Neural cell (in vitro differentiated cells): ENCODE measurements around the gene AGRP. TPM values are rescaled to one million over a fixed set of nuclear protein-coding genes. Genes with fewer than 3 reads are reported as not detected.

ENCODE experiments used
- H2AFZ ChIP-seq: fragments of 200-600, 300-800 bp; sonication (generic), shearing (Covaris generic); 2 replicates; pipeline ENCODE4 v1.6.0; 2014; ENCODE audit warnings: low read depth, mild to moderate bottlenecking, antibody characterized with exemption, low read length, moderate library complexity
- H3F3A ChIP-seq: fragments of 200-600 bp; shearing (Covaris generic); 2 replicates; pipeline ENCODE4 v1.6.1; 2016; ENCODE audit warnings: mild to moderate bottlenecking, moderate library complexity, mixed read lengths, antibody characterized with exemption, low read length; ENCODE audit not compliant: insufficient read depth, poor library complexity, severe bottlenecking
- H3K27ac ChIP-seq: fragments of 200-600, 300-800 bp; sonication (generic), shearing (Covaris generic); 2 replicates; pipeline ENCODE4 v1.5.1; 2014; ENCODE audit warnings: mild to moderate bottlenecking, low read length, moderate library complexity
- H3K27me3 ChIP-seq: fragments of 300-800, 200-600 bp; sonication (generic), shearing (Covaris generic); 2 replicates; pipeline ENCODE4 v1.6.0; 2014; ENCODE audit warnings: mild to moderate bottlenecking, low read depth, low read length, moderate library complexity; ENCODE audit not compliant: insufficient read depth
- H3K36me3 ChIP-seq: fragments of 300-800, 200-600 bp; sonication (generic), shearing (Covaris generic); 2 replicates; pipeline ENCODE4 v1.5.1; 2014; ENCODE audit warnings: mild to moderate bottlenecking, antibody characterized with exemption, low read length, moderate library complexity; ENCODE audit not compliant: insufficient read depth
- H3K4me2 ChIP-seq: fragments of 300-800, 200-600 bp; sonication (generic), shearing (Covaris generic); 2 replicates; pipeline ENCODE4 v1.6.0; 2014; ENCODE audit warnings: mild to moderate bottlenecking, low read length
- H3K4me3 ChIP-seq: fragments of 300-800, 200-600 bp; sonication (generic), shearing (Covaris generic); 2 replicates; pipeline ENCODE4 v1.5.1; 2014; ENCODE audit warnings: mild to moderate bottlenecking, low read length, moderate library complexity
- H3K79me2 ChIP-seq: fragments of 200-600 bp; shearing (Covaris generic); replicated peaks from 2 replicates; pipeline ENCODE4 v1.6.0; 2014; ENCODE audit warnings: mild to moderate bottlenecking, low read length, moderate library complexity; ENCODE audit not compliant: insufficient read depth
- H3K9ac ChIP-seq: fragments of 300-800, 200-600 bp; sonication (generic), shearing (Covaris generic); 2 replicates; pipeline ENCODE4 v1.6.1; 2016; ENCODE audit warnings: mild to moderate bottlenecking, low read length, mixed read lengths
- H3K9me2 ChIP-seq: fragments of 200-600 bp; shearing (Covaris generic); 2 replicates; pipeline ENCODE4 v1.6.1; 2016; ENCODE audit warnings: mild to moderate bottlenecking, low read length, mixed read lengths; ENCODE audit not compliant: insufficient read depth
- H3K9me3 ChIP-seq: fragments of 200-600, 300-800 bp; sonication (generic), shearing (Covaris generic); 2 replicates; pipeline ENCODE4 v1.6.1; 2016; ENCODE audit warnings: mild to moderate bottlenecking, mixed run types, low read length, moderate library complexity, mixed read lengths
- H4K20me1 ChIP-seq: fragments of 200-600 bp; shearing (Covaris generic); 2 replicates; pipeline ENCODE4 v1.6.1; 2016; ENCODE audit warnings: mild to moderate bottlenecking, mixed run types; ENCODE audit not compliant: insufficient read depth
- EP300 ChIP-seq: fragments of 450-650 bp; conservative IDR thresholded peaks from 2 replicates; pipeline ENCODE4 v1.6.1; 2014; ENCODE audit warnings: antibody characterized with exemption, mild to moderate bottlenecking, moderate library complexity; ENCODE audit not compliant: poor library complexity, severe bottlenecking
- EZH2 ChIP-seq: fragments of 200-600, 300-800 bp; shearing (Covaris generic), sonication (generic); IDR thresholded peaks from 2 replicates; pipeline ENCODE4 v1.6.1; 2014; ENCODE audit warnings: antibody characterized with exemption, low read length, borderline replicate concordance, mild to moderate bottlenecking; ENCODE audit not compliant: insufficient read depth, poor library complexity, severe bottlenecking
- MXI1 ChIP-seq: fragments of 450-650 bp; conservative IDR thresholded peaks from 2 replicates; pipeline ENCODE4 v1.6.1; 2014; ENCODE audit warnings: antibody characterized with exemption, mild to moderate bottlenecking; ENCODE audit not compliant: poor library complexity, severe bottlenecking
- POLR2AphosphoS5 ChIP-seq: IDR thresholded peaks from 2 replicates; pipeline ENCODE4 v1.6.1; 2012
- RAD21 ChIP-seq: fragments of 450-650 bp; conservative IDR thresholded peaks from 2 replicates; pipeline ENCODE4 v1.6.1; 2014; ENCODE audit warnings: antibody characterized with exemption, mild to moderate bottlenecking, moderate library complexity
- SMC3 ChIP-seq: fragments of 450-650 bp; conservative IDR thresholded peaks from 2 replicates; pipeline ENCODE4 v1.6.1; 2014; ENCODE audit warnings: antibody characterized with exemption, mild to moderate bottlenecking, moderate library complexity; ENCODE audit not compliant: poor library complexity
- TAF1 ChIP-seq: IDR thresholded peaks from 2 replicates; pipeline ENCODE4 v1.6.1; 2012; ENCODE audit warnings: low read depth
- polyA plus RNA-seq: library from polyadenylated mRNA; depleted of rRNA; stranded (reverse); fragments of >200 nt; gene quantifications from 2 replicates; pipeline ENCODE4 v1.2.3, GENCODE V29; 2014
- TF ChIP-seq, protein P1 (sequence below): IDR thresholded peaks from 2 replicates; pipeline ENCODE4 v1.6.1; 2012; ENCODE audit warnings: borderline replicate concordance
- TF ChIP-seq, protein P2 (sequence below): fragments of 450-650 bp; IDR thresholded peaks from 2 replicates; pipeline ENCODE4 v1.5.1; 2014; ENCODE audit warnings: antibody characterized with exemption, mild to moderate bottlenecking, moderate library complexity; ENCODE audit not compliant: poor library complexity, severe bottlenecking

Gene AGRP
- polyA plus RNA-seq, 1 donor from 2014 or later: not detected

DNA sequence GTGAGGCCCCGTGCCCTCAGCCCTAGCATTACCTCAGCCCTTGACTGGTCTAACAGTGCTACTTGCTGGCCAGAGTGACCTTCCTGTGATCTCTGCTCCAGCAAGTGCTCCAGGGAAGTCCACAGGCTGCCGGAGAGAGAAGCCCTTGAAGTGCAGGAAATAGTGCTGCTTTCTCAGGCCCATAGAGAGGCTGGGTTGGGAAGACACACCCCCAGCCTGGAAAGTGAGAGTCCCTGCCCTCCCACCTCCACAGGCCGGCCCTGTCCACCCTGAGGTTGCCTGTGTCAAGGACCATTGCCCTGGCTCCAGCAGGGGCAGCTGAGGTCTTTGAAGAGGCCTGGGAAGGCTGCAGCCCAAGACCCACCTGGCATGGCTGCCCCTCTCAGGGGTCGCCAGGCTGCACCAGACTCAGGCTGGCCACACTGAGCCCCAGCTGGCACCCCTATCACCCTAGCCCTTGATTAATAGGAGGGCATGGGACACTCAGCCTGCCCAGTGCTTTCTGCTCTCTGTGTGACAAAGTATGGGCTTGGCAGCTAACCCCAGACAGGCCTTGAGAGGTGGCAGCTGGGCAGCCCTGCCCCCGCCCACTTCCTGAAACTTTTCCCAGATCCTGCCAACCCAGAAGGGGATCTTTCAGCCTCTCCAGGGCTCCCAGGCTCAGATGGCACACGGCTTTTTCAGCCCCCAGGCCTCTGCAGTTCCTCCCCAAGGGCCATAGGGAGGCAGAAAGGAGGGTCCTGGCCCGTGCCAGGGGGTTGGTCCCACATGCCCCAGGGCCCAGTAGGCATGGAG lies 24.1 kb downstream of the AGRP start:
- TF ChIP-seq EP300 (no peak), SMC3 (no peak), POLR2AphosphoS5 (no peak), EZH2 (no peak), RAD21 (no peak), TAF1 (no peak)
- TF ChIP-seq, protein P1, sequence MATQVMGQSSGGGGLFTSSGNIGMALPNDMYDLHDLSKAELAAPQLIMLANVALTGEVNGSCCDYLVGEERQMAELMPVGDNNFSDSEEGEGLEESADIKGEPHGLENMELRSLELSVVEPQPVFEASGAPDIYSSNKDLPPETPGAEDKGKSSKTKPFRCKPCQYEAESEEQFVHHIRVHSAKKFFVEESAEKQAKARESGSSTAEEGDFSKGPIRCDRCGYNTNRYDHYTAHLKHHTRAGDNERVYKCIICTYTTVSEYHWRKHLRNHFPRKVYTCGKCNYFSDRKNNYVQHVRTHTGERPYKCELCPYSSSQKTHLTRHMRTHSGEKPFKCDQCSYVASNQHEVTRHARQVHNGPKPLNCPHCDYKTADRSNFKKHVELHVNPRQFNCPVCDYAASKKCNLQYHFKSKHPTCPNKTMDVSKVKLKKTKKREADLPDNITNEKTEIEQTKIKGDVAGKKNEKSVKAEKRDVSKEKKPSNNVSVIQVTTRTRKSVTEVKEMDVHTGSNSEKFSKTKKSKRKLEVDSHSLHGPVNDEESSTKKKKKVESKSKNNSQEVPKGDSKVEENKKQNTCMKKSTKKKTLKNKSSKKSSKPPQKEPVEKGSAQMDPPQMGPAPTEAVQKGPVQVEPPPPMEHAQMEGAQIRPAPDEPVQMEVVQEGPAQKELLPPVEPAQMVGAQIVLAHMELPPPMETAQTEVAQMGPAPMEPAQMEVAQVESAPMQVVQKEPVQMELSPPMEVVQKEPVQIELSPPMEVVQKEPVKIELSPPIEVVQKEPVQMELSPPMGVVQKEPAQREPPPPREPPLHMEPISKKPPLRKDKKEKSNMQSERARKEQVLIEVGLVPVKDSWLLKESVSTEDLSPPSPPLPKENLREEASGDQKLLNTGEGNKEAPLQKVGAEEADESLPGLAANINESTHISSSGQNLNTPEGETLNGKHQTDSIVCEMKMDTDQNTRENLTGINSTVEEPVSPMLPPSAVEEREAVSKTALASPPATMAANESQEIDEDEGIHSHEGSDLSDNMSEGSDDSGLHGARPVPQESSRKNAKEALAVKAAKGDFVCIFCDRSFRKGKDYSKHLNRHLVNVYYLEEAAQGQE: no peak
- TF ChIP-seq, protein P2, sequence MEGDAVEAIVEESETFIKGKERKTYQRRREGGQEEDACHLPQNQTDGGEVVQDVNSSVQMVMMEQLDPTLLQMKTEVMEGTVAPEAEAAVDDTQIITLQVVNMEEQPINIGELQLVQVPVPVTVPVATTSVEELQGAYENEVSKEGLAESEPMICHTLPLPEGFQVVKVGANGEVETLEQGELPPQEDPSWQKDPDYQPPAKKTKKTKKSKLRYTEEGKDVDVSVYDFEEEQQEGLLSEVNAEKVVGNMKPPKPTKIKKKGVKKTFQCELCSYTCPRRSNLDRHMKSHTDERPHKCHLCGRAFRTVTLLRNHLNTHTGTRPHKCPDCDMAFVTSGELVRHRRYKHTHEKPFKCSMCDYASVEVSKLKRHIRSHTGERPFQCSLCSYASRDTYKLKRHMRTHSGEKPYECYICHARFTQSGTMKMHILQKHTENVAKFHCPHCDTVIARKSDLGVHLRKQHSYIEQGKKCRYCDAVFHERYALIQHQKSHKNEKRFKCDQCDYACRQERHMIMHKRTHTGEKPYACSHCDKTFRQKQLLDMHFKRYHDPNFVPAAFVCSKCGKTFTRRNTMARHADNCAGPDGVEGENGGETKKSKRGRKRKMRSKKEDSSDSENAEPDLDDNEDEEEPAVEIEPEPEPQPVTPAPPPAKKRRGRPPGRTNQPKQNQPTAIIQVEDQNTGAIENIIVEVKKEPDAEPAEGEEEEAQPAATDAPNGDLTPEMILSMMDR: no peak
- H3K9ac ChIP-seq: no peak overlapping the region
- H3K36me3 ChIP-seq: no peaks in the 10 kb centered on the region
- H2AFZ ChIP-seq: no peak overlapping the region
- no peak overlapping the region for H3K27ac ChIP-seq
- no peaks in the 10 kb centered on the region for H3K79me2 ChIP-seq
- H3F3A ChIP-seq: no peaks in the 10 kb centered on the region
- no peak overlapping the region for H3K4me2 ChIP-seq
- H3K9me3 ChIP-seq: no peaks in the 10 kb centered on the region
- no peaks in the 10 kb centered on the region for H3K9me2 ChIP-seq
- H3K27me3 ChIP-seq: no peaks in the 10 kb centered on the region
- no peaks in the 10 kb centered on the region for H4K20me1 ChIP-seq
- no peak overlapping the region for H3K4me3 ChIP-seq

DNA sequence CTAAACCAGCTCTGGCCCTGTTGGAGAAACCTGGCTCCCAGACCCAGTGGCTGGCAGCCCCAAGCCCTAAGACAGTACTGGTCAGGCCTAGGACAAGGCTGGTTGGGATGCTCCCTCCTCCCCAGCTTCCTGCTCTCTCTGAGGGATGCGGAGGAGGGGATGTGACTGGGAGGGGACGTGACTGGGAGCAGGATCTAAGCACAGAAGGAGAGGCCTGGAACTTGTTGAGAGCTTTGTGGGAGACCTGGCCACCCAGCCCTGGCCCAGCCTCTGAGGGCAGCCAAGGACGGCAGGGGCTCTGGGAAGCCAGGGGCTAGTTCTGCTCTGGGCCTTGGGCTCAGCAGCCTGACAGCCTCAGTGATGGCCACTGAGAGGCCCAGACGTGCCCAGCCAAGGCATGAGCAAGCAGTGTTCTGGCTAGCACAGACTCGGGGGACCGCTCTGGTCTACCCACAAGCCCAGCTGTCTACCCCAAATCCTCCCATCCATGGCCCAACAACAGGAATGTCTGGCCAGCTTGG lies 25.2 kb downstream of the AGRP start:
- H3K79me2 ChIP-seq: no peaks in the 10 kb centered on the region
- H3K9me2 ChIP-seq: no peaks in the 10 kb centered on the region
- H3K4me3 ChIP-seq: no peak overlapping the region
- no peaks in the 10 kb centered on the region for H3K27me3 ChIP-seq
- no peaks in the 10 kb centered on the region for H3F3A ChIP-seq
- no peak overlapping the region for H2AFZ ChIP-seq
- TF ChIP-seq, protein P2: no peak
- TF ChIP-seq TAF1 (no peak), RAD21 (no peak), EP300 (no peak), EZH2 (no peak), MXI1 (no peak), POLR2AphosphoS5 (no peak), SMC3 (no peak)
- TF ChIP-seq, protein P1: no peak
- H3K4me2 ChIP-seq: no peak overlapping the region
- H4K20me1 ChIP-seq: no peaks in the 10 kb centered on the region
- no peak overlapping the region for H3K27ac ChIP-seq
- H3K9me3 ChIP-seq: no peaks in the 10 kb centered on the region
- no peak overlapping the region for H3K9ac ChIP-seq
- no peaks in the 10 kb centered on the region for H3K36me3 ChIP-seq
